Measurements from ENCODE around the gene ENOX1. TPM values are rescaled to one million over a fixed set of nuclear protein-coding genes. Genes with fewer than 3 reads are reported as not detected.

The ENOX1 gene
- polyA plus RNA-seq, 1 donor (not counting 4 experiments of a cell fraction or from before 2014, with no cell fraction given): 1.1 TPM

DNA sequence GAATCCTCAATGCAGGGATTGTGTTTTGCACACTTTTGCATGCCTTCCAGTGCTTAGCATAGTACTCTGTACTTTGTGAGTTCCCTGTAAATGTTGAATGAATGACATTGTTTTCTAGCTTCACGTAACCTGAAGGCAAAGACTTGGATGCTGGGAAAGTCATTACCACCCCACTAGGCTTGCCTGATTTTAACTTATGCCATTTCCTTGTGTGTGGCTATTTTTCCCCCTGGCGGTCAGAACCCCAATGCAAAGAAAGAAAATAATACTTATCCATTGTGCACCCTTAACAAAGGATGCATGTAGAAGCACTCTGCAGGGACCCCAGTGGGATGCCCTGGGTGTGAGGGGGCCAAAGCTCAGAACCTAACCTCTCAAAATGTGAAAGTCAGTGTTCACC, 1.2 kb upstream of the ENOX1 start:
- FAIRE-seq (peak; percentile 53), DNase-seq (ENCODE audit: low read depth, low spot score) (no peak)
- no peak overlapping the region for H2AFZ ChIP-seq (ENCODE audit: control insufficient read depth, low read length)
- no peak overlapping the region for H3K9ac ChIP-seq (ENCODE audit: control insufficient read depth, extremely low read depth, insufficient read depth, low read length)
- no peaks in the 10 kb centered on the region for H3K9me3 ChIP-seq (ENCODE audit: control insufficient read depth, low read depth, low read length)
- no peak overlapping the region for H3K27ac ChIP-seq (ENCODE audit: control insufficient read depth, insufficient read depth, low read length)
- no peaks in the 10 kb centered on the region for H3K9me1 ChIP-seq (ENCODE audit: control insufficient read depth, extremely low read depth, insufficient read depth, low read length)
- H3K4me1 ChIP-seq (ENCODE audit: control insufficient read depth, extremely low read depth, insufficient read depth, low read length): peaks cover 17% of the 10 kb centered on the region
- no peak for TF ChIP-seq EZH2 (IDR thresholded peaks at IDR 0.05; ENCODE audit: low read length)
- TF ChIP-seq, protein P1, sequence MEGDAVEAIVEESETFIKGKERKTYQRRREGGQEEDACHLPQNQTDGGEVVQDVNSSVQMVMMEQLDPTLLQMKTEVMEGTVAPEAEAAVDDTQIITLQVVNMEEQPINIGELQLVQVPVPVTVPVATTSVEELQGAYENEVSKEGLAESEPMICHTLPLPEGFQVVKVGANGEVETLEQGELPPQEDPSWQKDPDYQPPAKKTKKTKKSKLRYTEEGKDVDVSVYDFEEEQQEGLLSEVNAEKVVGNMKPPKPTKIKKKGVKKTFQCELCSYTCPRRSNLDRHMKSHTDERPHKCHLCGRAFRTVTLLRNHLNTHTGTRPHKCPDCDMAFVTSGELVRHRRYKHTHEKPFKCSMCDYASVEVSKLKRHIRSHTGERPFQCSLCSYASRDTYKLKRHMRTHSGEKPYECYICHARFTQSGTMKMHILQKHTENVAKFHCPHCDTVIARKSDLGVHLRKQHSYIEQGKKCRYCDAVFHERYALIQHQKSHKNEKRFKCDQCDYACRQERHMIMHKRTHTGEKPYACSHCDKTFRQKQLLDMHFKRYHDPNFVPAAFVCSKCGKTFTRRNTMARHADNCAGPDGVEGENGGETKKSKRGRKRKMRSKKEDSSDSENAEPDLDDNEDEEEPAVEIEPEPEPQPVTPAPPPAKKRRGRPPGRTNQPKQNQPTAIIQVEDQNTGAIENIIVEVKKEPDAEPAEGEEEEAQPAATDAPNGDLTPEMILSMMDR (optimal IDR thresholded peaks at IDR 0.05 in 1 of 3, IDR thresholded peaks at IDR 0.05 in 1 of 3, conservative IDR thresholded peaks at IDR 0.05 in 1 of 3; ENCODE audit: extremely low read depth in 1 of 3, insufficient read depth in 2 of 3, low read length in 3 of 3): peak in 2 of 3 experiments; percentile 31
- no peaks in the 10 kb centered on the region for H4K20me1 ChIP-seq (ENCODE audit: control insufficient read depth, extremely low read depth, insufficient read depth, low read length)
- dilution Hi-C loops (cut with MboI; ENCODE audit: extremely low pct_ligation_motif_present, low sequenced_read_pairs): no loop called here
- no peak overlapping the region for H3K4me3 ChIP-seq (ENCODE audit: control insufficient read depth in 2 of 3, extremely low read depth in 1 of 3, insufficient read depth in 2 of 3, low read depth in 1 of 3, low read length in 3 of 3)
- no peaks in the 10 kb centered on the region for H3K79me2 ChIP-seq (ENCODE audit: control insufficient read depth, insufficient read depth, low read length)
- H3K4me2 ChIP-seq (ENCODE audit: control insufficient read depth, extremely low read depth, insufficient read depth, low read depth, low read length): peak overlapping the region; percentile 96
- no peaks in the 10 kb centered on the region for H3K36me3 ChIP-seq (ENCODE audit: control insufficient read depth in 2 of 2, extremely low read depth in 1 of 2, insufficient read depth in 2 of 2, low read length in 2 of 2)
- H3K27me3 ChIP-seq (ENCODE audit: control insufficient read depth, extremely low read depth, insufficient read depth, low read length): no peaks in the 10 kb centered on the region

DNA sequence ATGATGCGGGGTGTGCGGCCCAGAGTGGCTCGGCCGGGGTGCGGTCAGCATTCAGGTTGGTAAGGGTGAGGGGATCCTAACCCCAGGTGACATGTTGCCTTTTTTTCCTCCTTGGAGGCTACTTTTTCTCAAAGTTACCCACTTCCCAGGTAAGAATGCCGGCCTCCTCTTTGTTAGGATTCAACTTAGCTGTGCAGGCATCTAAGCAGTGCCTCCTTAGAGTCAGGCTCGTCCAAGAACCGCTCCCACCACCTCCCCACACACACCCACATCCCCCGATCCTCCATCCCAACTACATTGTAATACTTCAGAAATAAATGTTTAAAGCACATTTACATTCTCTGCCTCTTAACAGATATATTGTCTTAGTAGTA, 733 bp upstream of the ENOX1 start:
- DNase-seq (ENCODE audit: low read depth, low spot score) (no peak), FAIRE-seq (no peak)
- peak overlapping the region; percentile 96 for H3K4me2 ChIP-seq (ENCODE audit: control insufficient read depth, extremely low read depth, insufficient read depth, low read depth, low read length)
- dilution Hi-C loops (cut with MboI; ENCODE audit: extremely low pct_ligation_motif_present, low sequenced_read_pairs): no loop called here
- H3K9me1 ChIP-seq (ENCODE audit: control insufficient read depth, extremely low read depth, insufficient read depth, low read length): no peaks in the 10 kb centered on the region
- H3K4me1 ChIP-seq (ENCODE audit: control insufficient read depth, extremely low read depth, insufficient read depth, low read length): peaks cover 20% of the 10 kb centered on the region
- no peaks in the 10 kb centered on the region for H3K27me3 ChIP-seq (ENCODE audit: control insufficient read depth, extremely low read depth, insufficient read depth, low read length)
- peak overlapping the region; percentile 76 for H3K9ac ChIP-seq (ENCODE audit: control insufficient read depth, extremely low read depth, insufficient read depth, low read length)
- H3K27ac ChIP-seq (ENCODE audit: control insufficient read depth, insufficient read depth, low read length): peak overlapping the region; percentile 8
- peak overlapping the region; percentile 63 to 80 (median 74) for H3K4me3 ChIP-seq (ENCODE audit: control insufficient read depth in 2 of 3, extremely low read depth in 1 of 3, insufficient read depth in 2 of 3, low read depth in 1 of 3, low read length in 3 of 3)
- H3K36me3 ChIP-seq (ENCODE audit: control insufficient read depth in 2 of 2, extremely low read depth in 1 of 2, insufficient read depth in 2 of 2, low read length in 2 of 2): no peaks in the 10 kb centered on the region
- TF ChIP-seq, protein P1 (optimal IDR thresholded peaks at IDR 0.05 in 1 of 3, IDR thresholded peaks at IDR 0.05 in 1 of 3, conservative IDR thresholded peaks at IDR 0.05 in 1 of 3; ENCODE audit: extremely low read depth in 1 of 3, insufficient read depth in 2 of 3, low read length in 3 of 3): no peak
- no peak for TF ChIP-seq EZH2 (IDR thresholded peaks at IDR 0.05; ENCODE audit: low read length)
- H3K79me2 ChIP-seq (ENCODE audit: control insufficient read depth, insufficient read depth, low read length): no peaks in the 10 kb centered on the region
- no peaks in the 10 kb centered on the region for H4K20me1 ChIP-seq (ENCODE audit: control insufficient read depth, extremely low read depth, insufficient read depth, low read length)
- H3K9me3 ChIP-seq (ENCODE audit: control insufficient read depth, low read depth, low read length): no peaks in the 10 kb centered on the region
- peak overlapping the region; percentile 91 for H2AFZ ChIP-seq (ENCODE audit: control insufficient read depth, low read length)

All from keratinocyte (primary cell).